Sciatic nerve (tissue), 2 donors: ENCODE data around the gene DTWD2. TPM values are rescaled to one million over a fixed set of nuclear protein-coding genes. Genes with fewer than 3 reads are reported as not detected.
"Not testable (repeated sequence)": the region's sequence is repeated elsewhere in the genome, so short reads cannot be mapped to it uniquely, and the experiment has no call there.

Experiments
- ATAC-seq: fragments of 200-7000 bp; cut with Tn5 transposase; one replicate; pipeline ENCODE4 v1.9.1; 2020; ENCODE audit warnings: mild to moderate bottlenecking, moderate library complexity
- DNase-seq: peaks from one replicate; pipeline ENCODE4 v3.0.0-alpha.2; 2020; ENCODE audit warnings: low spot score
- intact Hi-C: fragments of 100-400 bp; cut with DNase I; formaldehyde crosslinking; loops from one replicate; pipeline ENCODE4 v1.14.2; 2022
- total RNA-seq: library from RNA; stranded (reverse); fragmentation: NEBNext Ultra II Directional; extraction: Animal tissue kit (Norgen Biotek cat#: 25700); gene quantifications from one replicate; pipeline ENCODE4 v1.2.1, GENCODE V29; 2021
- donor health status: DM: no; HTN: no; CAD: no.
- donor health status: DM: no; HTN: no; CAD: no.

Gene DTWD2
- total RNA-seq, 1 donor from 2014 or later = 6.9 TPM

- DNase-seq = no peak
- no peak for ATAC-seq
- intact Hi-C loops = no loop called here
Observed at GRCh38 chr5:119009131-119009530, 20.8 kb upstream of the DTWD2 start.

- no peak for DNase-seq
- ATAC-seq = no peak
- intact Hi-C loops = no loop called here
Observed at GRCh38 chr5:118999696-119000095, 11.3 kb upstream of the DTWD2 start.

- ATAC-seq = not testable (repeated sequence)
Observed at GRCh38 chr5:118998861-118999260, 10.5 kb upstream of the DTWD2 start.

GRCh38 chr5:118996098-118996497 lies 7.8 kb upstream of the DTWD2 start:
- no peak for ATAC-seq
- no peak for DNase-seq
- intact Hi-C loops = no loop called here

More at GRCh38 chr5:118998861-118999260, 10.5 kb upstream of the DTWD2 start:
- DNase-seq, intact Hi-C loops: not testable (repeated sequence)

- no peak for DNase-seq
- no peak for ATAC-seq
- intact Hi-C loops = no loop called here
Observed at GRCh38 chr5:118994595-118994994, 6.2 kb upstream of the DTWD2 start.

GRCh38 chr5:118993118-118993517 lies 4.8 kb upstream of the DTWD2 start:
- intact Hi-C loops, DNase-seq, ATAC-seq: not testable (repeated sequence)

- DNase-seq, intact Hi-C loops, ATAC-seq: not testable (repeated sequence)
Observed at GRCh38 chr5:118992055-118992454, 3.7 kb upstream of the DTWD2 start.

GRCh38 chr5:118990582-118990981 lies 2.2 kb upstream of the DTWD2 start:
- ATAC-seq = no peak
- intact Hi-C loops = no loop called here
- no peak for DNase-seq

GRCh38 chr5:118989816-118990215 lies 1.5 kb upstream of the DTWD2 start:
- ATAC-seq = no peak
- DNase-seq = no peak
- intact Hi-C loops = no loop called here

GRCh38 chr5:118988866-118989180 lies 476 bp upstream of the DTWD2 start:
- no peak for DNase-seq
- peak; percentile 19 for ATAC-seq

GRCh38 chr5:118984602-118985001 lies 3.7 kb downstream of the DTWD2 start:
- no peak for DNase-seq
- intact Hi-C loops = no loop called here
- ATAC-seq = no peak

More at GRCh38 chr5:118988866-118989180, 476 bp upstream of the DTWD2 start:
- intact Hi-C loops = no loop called here

- ATAC-seq = no peak
- DNase-seq = no peak
- intact Hi-C loops = no loop called here
Observed at GRCh38 chr5:118981783-118982182, 6.6 kb downstream of the DTWD2 start.

GRCh38 chr5:118980438-118980837 lies 7.9 kb downstream of the DTWD2 start:
- intact Hi-C loops = no loop called here
- ATAC-seq = no peak
- no peak for DNase-seq

GRCh38 chr5:118980017-118980416 lies 8.3 kb downstream of the DTWD2 start:
- ATAC-seq = no peak
- intact Hi-C loops = no loop called here

GRCh38 chr5:118973779-118974445 lies 14.4 kb downstream of the DTWD2 start:
- ATAC-seq, DNase-seq, intact Hi-C loops: not testable (repeated sequence)

More at GRCh38 chr5:118980017-118980416, 8.3 kb downstream of the DTWD2 start:
- DNase-seq = no peak

- ATAC-seq = peak; percentile 22
- no peak for DNase-seq
- intact Hi-C loops = no loop called here
Observed at GRCh38 chr5:118968925-118969375, 19.4 kb downstream of the DTWD2 start.

- intact Hi-C loops = no loop called here
- ATAC-seq (peak; percentile 20), DNase-seq (no peak)
Observed at GRCh38 chr5:118968406-118968911, 19.9 kb downstream of the DTWD2 start.

GRCh38 chr5:118967059-118967508 lies 21.3 kb downstream of the DTWD2 start:
- intact Hi-C loops = no loop called here
- DNase-seq = no peak
- ATAC-seq = no peak

GRCh38 chr5:118965890-118966289 lies 22.5 kb downstream of the DTWD2 start:
- ATAC-seq (no peak), DNase-seq (no peak)
- intact Hi-C loops = no loop called here

- DNase-seq, intact Hi-C loops, ATAC-seq: not testable (repeated sequence)
Observed at GRCh38 chr5:118964970-118965369, 23.4 kb downstream of the DTWD2 start.

- DNase-seq, intact Hi-C loops, ATAC-seq: not testable (repeated sequence)
Observed at GRCh38 chr5:118964388-118964787, 24.0 kb downstream of the DTWD2 start.
